PC-3 (cell line): Measurements from ENCODE around the gene QRICH1. TPM values are rescaled to one million over a fixed set of nuclear protein-coding genes. Genes with fewer than 3 reads are reported as not detected.

Experiments
- ATAC-seq: fragments of 200-7000 bp; cut with Tn5 transposase; 2 replicates; pipeline ENCODE4 v1.9.1; 2020; ENCODE audit warnings: mild to moderate bottlenecking, moderate library complexity
- BruUV-seq: library from RNA; stranded (reverse); fragments of 400-500 nt; replicated peaks from 2 replicates; lab custom pipeline; 2021; lab: Mats Ljungman, UMichigan
- CTCF ChIA-PET: fragments of 300-600 bp; sonication (Branson Sonifier 250); formaldehyde crosslinking; loops from one replicate; lab custom pipeline; 2022; ENCODE audit warnings: antibody characterized with exemption; lab: Charles Lee
- POLR2A ChIA-PET: fragments of 300-600 bp; sonication (Branson Sonifier 250); formaldehyde crosslinking; loops from one replicate; lab custom pipeline; 2022; ENCODE audit warnings: antibody characterized with exemption; ENCODE audit not compliant: unreplicated experiment; lab: Charles Lee
- DNase-seq: peaks from one replicate; pipeline ENCODE4 v3.0.0-alpha.2; 2015
- H2AFZ ChIP-seq: fragments of 300-600 bp; sonication (generic); 2 replicates; pipeline ENCODE4 v1.6.0; 2016; ENCODE audit warnings: antibody characterized with exemption, low read length
- H3F3A ChIP-seq: fragments of 300-600 bp; sonication (generic); one replicate; pipeline ENCODE4 v1.6.0; 2017; ENCODE audit warnings: antibody characterized with exemption, low read length, control low read depth, mild to moderate bottlenecking; ENCODE audit not compliant: unreplicated experiment
- H3K27ac ChIP-seq: fragments of 300-600 bp; sonication (generic); 2 replicates; pipeline ENCODE4 v1.5.1; 2016; ENCODE audit warnings: mild to moderate bottlenecking, low read length
- H3K27me3 ChIP-seq: fragments of 300-600 bp; sonication (generic); 2 replicates; pipeline ENCODE4 v1.6.1; 2016; ENCODE audit warnings: low read length, mixed read lengths
- H3K36me3 ChIP-seq: fragments of 300-600 bp; sonication (generic); 2 replicates; pipeline ENCODE4 v1.6.1; 2016; ENCODE audit warnings: low read depth, mixed run types, low read length, mixed read lengths
- H3K4me1 ChIP-seq: fragments of 300-600 bp; sonication (generic); 2 replicates; pipeline ENCODE4 v1.5.1; 2016; ENCODE audit warnings: low read length; ENCODE audit not compliant: insufficient read depth
- H3K4me2 ChIP-seq: fragments of 300-600 bp; sonication (generic); 2 replicates; pipeline ENCODE4 v1.6.0; 2016; ENCODE audit warnings: low read length
- H3K4me3 ChIP-seq: fragments of 300-600 bp; sonication (generic); 2 replicates; pipeline ENCODE4 v1.5.1; 2016; ENCODE audit warnings: mild to moderate bottlenecking, low read length, mixed read lengths
- H3K79me2 ChIP-seq: fragments of 300-600 bp; sonication (generic); 2 replicates; pipeline ENCODE4 v1.6.1; 2017; ENCODE audit warnings: low read length, mixed read lengths
- H3K9ac ChIP-seq: fragments of 300-600 bp; sonication (generic); 2 replicates; pipeline ENCODE4 v1.6.0; 2016; ENCODE audit warnings: mild to moderate bottlenecking, low read length
- H3K9me2 ChIP-seq: fragments of 300-600 bp; sonication (generic); replicated peaks from 2 replicates; pipeline ENCODE4 v1.6.1; 2016; ENCODE audit warnings: mixed run types, low read length, mixed read lengths
- H3K9me3 ChIP-seq: fragments of 300-600 bp; sonication (generic); 2 replicates; pipeline ENCODE4 v1.6.1; 2016; ENCODE audit warnings: low read length, mixed read lengths
- H4K20me1 ChIP-seq: fragments of 300-600 bp; sonication (generic); 2 replicates; pipeline ENCODE4 v1.6.1; 2016; ENCODE audit warnings: low read length, mixed read lengths
- CTCF ChIP-seq: fragments of 300-600 bp; sonication (generic); conservative IDR thresholded peaks from 2 replicates; pipeline ENCODE4 v1.5.1; 2017; ENCODE audit warnings: antibody characterized with exemption, low read depth, mild to moderate bottlenecking, low read length
- EZH2 ChIP-seq: fragments of 300-600 bp; sonication (generic); IDR thresholded peaks from one replicate; pipeline ENCODE4 v1.6.1; 2017; ENCODE audit warnings: antibody characterized with exemption, mild to moderate bottlenecking, low read length; ENCODE audit not compliant: unreplicated experiment
- EZH2phosphoT487 ChIP-seq: fragments of 300-600 bp; sonication (generic); IDR thresholded peaks from 2 replicates; pipeline ENCODE4 v1.6.1; 2018; ENCODE audit warnings: mild to moderate bottlenecking, antibody characterized with exemption, low read length, borderline replicate concordance
- intact Hi-C: fragments of 100-400 bp; cut with micrococcal nuclease; formaldehyde crosslinking; loops from 2 replicates; pipeline ENCODE4 v1.9.0; 2023
- total RNA-seq: library from RNA; depleted of rRNA; stranded (reverse); fragments of >200 nt; gene quantifications from 2 replicates; pipeline ENCODE4 v1.2.3, GENCODE V29; 2014

The QRICH1 gene
- total RNA-seq, 1 experiment from 2014 or later: 90.2 TPM

GRCh38 chr3:49120096-49120437 is 26.2 kb upstream of the QRICH1 start:
- no peak for TF ChIP-seq EZH2
- no peak for TF ChIP-seq EZH2phosphoT487
- TF ChIP-seq CTCF: no peak
- peak overlapping the region; percentile 96 for H3K4me2 ChIP-seq
- no peaks in the 10 kb centered on the region for H4K20me1 ChIP-seq
- peaks cover 15% of the 10 kb centered on the region for H3K4me1 ChIP-seq
- intact Hi-C loops: no loop called here
- H3K36me3 ChIP-seq: peaks cover 40% of the 10 kb centered on the region
- H3K9me2 ChIP-seq: no peaks in the 10 kb centered on the region
- H3K9me3 ChIP-seq: no peaks in the 10 kb centered on the region
- TSS peak; percentile 29 for BruUV-seq
- ATAC-seq (peak; percentile 3; the same call in 1 of the 2 replicates), DNase-seq (no peak)
- POLR2A ChIA-PET: interaction anchor here (1.2 kb wide), 1 partner anchor 26 kb away, joined by 6 read pairs; the partner anchor contains the start of gene QRICH1
- H3K4me3 ChIP-seq: peak overlapping the region; percentile 85
- H2AFZ ChIP-seq: peak overlapping the region; percentile 55
- peak overlapping the region; percentile 96 for H3K9ac ChIP-seq
- no peaks in the 10 kb centered on the region for H3K27me3 ChIP-seq
- H3K79me2 ChIP-seq: peaks cover 20% of the 10 kb centered on the region
- peaks cover 7% of the 10 kb centered on the region for H3F3A ChIP-seq
- CTCF ChIA-PET: no interaction called here
- peak overlapping the region; percentile 83 for H3K27ac ChIP-seq

- CTCF ChIA-PET: no interaction called here
- H3F3A ChIP-seq: peaks cover 7% of the 10 kb centered on the region
- peak overlapping the region; percentile 85 for H3K4me3 ChIP-seq
- peak overlapping the region; percentile 96 for H3K4me2 ChIP-seq
- no peaks in the 10 kb centered on the region for H4K20me1 ChIP-seq
- no peak overlapping the region; the same call in 1 of the 2 replicates for H3K27ac ChIP-seq
- H2AFZ ChIP-seq: no peak overlapping the region
- BruUV-seq: no TSS peak
- H3K9ac ChIP-seq: peak overlapping the region; percentile 96
- POLR2A ChIA-PET: no interaction called here
- H3K4me1 ChIP-seq: peaks cover 15% of the 10 kb centered on the region
- DNase-seq (peak; percentile 30), ATAC-seq (peak; percentile 33)
- H3K9me2 ChIP-seq: no peaks in the 10 kb centered on the region
- H3K27me3 ChIP-seq: no peaks in the 10 kb centered on the region
- H3K36me3 ChIP-seq: peaks cover 42% of the 10 kb centered on the region
- H3K9me3 ChIP-seq: no peaks in the 10 kb centered on the region
- intact Hi-C loops: no loop called here
- peaks cover 20% of the 10 kb centered on the region for H3K79me2 ChIP-seq
- TF ChIP-seq EZH2 (no peak), EZH2phosphoT487 (no peak), CTCF (no peak)
Measured at GRCh38 chr3:49119439-49119838, 25.6 kb upstream of the QRICH1 start.

- peak overlapping the region; percentile 96 for H3K4me2 ChIP-seq
- H3K9ac ChIP-seq: no peak overlapping the region
- peaks cover 44% of the 10 kb centered on the region for H3K36me3 ChIP-seq
- H3F3A ChIP-seq: peaks cover 7% of the 10 kb centered on the region
- intact Hi-C loops: no loop called here
- no peaks in the 10 kb centered on the region for H3K9me3 ChIP-seq
- no peak for TF ChIP-seq EZH2phosphoT487
- no peak for TF ChIP-seq EZH2
- TF ChIP-seq CTCF: no peak
- H3K9me2 ChIP-seq: no peaks in the 10 kb centered on the region
- ATAC-seq (no peak), DNase-seq (no peak)
- ChIA-PET POLR2A (interaction anchor here (0.6 kb wide), 1 partner anchor 52 kb away, joined by 4 read pairs; the partner anchor contains the start of gene KLHDC8B), CTCF (no interaction called here)
- peaks cover 15% of the 10 kb centered on the region for H3K4me1 ChIP-seq
- no peaks in the 10 kb centered on the region for H3K27me3 ChIP-seq
- no TSS peak for BruUV-seq
- peak overlapping the region; percentile 85 for H3K4me3 ChIP-seq
- no peak overlapping the region for H2AFZ ChIP-seq
- peaks cover 20% of the 10 kb centered on the region for H3K79me2 ChIP-seq
- no peaks in the 10 kb centered on the region for H4K20me1 ChIP-seq
- H3K27ac ChIP-seq: no peak overlapping the region
Measured at GRCh38 chr3:49119036-49119435, 25.2 kb upstream of the QRICH1 start.
